Body of pancreas (tissue), 4 donors: ENCODE measurements around the gene MYOCD.

ENCODE experiments used
- POLR2A ChIP-seq, 3 donors: fragments of 450-650 bp; IDR thresholded peaks; one replicate each; pipeline ENCODE4 v1.6.1; 2016; ENCODE audit warnings: antibody characterized with exemption in 3 of 3, mild to moderate bottlenecking in 2 of 3
- TF ChIP-seq, protein P1 (sequence below), 7 experiments: fragments of 450-650 bp in 4 of 7; fragments of 200-600 bp in 3 of 7; sonication (generic) in 3 of 7; IDR thresholded peaks; one replicate each; pipeline ENCODE4 v1.5.1; 2016 to 2019; ENCODE audit warnings: antibody characterized with exemption in 7 of 7

DNA sequence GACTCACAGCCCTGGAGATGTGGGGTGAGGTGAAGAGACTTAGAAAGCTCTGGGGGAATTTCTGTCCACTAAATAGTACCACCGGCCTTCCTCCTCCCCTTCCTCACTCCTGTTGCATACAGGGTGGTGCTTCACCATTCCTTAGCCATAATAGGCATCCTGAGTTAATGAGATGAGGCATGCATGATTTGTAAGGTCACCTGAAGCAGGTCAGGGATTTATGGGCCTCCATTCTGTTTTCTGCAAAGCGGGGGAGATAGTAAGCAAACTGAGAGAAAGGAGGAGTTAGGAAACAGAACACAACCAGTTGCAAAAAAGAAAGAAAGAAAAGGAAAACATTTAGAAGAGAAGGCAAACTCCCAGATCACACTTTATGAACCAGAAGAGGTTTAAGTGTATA is 9.3 kb upstream of the MYOCD start:
- no peak for TF ChIP-seq POLR2A (IDR thresholded peaks at IDR 0.05)
- TF ChIP-seq, protein P1, sequence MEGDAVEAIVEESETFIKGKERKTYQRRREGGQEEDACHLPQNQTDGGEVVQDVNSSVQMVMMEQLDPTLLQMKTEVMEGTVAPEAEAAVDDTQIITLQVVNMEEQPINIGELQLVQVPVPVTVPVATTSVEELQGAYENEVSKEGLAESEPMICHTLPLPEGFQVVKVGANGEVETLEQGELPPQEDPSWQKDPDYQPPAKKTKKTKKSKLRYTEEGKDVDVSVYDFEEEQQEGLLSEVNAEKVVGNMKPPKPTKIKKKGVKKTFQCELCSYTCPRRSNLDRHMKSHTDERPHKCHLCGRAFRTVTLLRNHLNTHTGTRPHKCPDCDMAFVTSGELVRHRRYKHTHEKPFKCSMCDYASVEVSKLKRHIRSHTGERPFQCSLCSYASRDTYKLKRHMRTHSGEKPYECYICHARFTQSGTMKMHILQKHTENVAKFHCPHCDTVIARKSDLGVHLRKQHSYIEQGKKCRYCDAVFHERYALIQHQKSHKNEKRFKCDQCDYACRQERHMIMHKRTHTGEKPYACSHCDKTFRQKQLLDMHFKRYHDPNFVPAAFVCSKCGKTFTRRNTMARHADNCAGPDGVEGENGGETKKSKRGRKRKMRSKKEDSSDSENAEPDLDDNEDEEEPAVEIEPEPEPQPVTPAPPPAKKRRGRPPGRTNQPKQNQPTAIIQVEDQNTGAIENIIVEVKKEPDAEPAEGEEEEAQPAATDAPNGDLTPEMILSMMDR (IDR thresholded peaks at IDR 0.05), result no peak
